Hippocampal formation (tissue), 2 donors: Measurements from ENCODE around the gene UBE3D.

Experiments used
- DNase-seq, 2 donors: peaks; one replicate each; lab custom pipeline; 2025; lab: John Stamatoyannopoulos, UW

Gene UBE3D

GRCh38 chr6:83065511-83066192 is at the start of gene UBE3D:
UBE3D (minus strand) TSS chr6:83065841; CDS start chr6:83065718, 123 bp downstream.
- peak; percentile 80 to 85 for DNase-seq

GRCh38 chr6:83114164-83114563 is 48.5 kb upstream of the UBE3D start:
- no peak for DNase-seq

GRCh38 chr6:83113258-83113657 is 47.6 kb upstream of the UBE3D start:
- DNase-seq, result no peak

- DNase-seq, result no peak
These were observed 42.7 kb upstream of the UBE3D start for GRCh38 chr6:83108378-83108777.

DNA sequence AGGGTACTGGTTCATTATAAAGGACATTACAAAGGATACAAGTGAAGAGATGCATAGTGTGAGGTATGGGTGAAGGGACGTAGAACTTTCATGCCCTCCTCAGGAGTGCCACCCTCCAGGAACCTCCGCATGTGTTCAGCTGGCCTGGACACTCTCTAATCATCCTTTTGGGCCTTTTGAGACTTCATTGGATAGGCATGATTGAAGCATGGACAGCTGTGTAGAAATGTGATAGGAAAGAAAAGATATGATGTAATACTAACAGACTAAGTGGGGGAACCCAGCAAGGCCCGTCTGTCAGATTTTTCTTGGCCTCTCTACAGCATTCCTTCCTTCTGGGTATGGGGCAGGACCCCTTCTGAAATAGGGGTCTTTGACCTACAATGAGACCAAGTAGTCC is 32.9 kb upstream of the UBE3D start:
- DNase-seq, result no peak

GRCh38 chr6:83097675-83098074 is 32.0 kb upstream of the UBE3D start:
- no peak for DNase-seq

DNA sequence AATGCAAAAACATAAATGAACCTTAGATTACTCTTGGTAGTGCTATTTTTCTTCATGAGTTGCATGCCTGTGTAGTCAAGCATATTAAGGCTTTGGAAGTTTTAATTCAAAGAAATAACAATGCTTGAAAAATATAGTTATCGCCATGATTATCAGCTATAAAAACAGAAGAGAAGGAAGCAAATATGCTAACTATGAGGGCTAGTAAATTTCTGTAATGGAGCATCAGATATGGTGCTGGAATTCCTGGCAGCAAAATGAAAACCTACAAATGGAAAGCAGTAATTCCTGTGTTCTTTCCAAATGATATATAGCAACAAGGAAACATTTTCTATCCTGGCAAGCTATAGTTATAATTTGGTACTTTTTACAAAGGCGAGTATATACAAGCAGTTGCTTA is 31.6 kb upstream of the UBE3D start:
- DNase-seq, result no peak

- no peak for DNase-seq
These were observed 31.1 kb upstream of the UBE3D start for GRCh38 chr6:83096791-83097190.

DNA sequence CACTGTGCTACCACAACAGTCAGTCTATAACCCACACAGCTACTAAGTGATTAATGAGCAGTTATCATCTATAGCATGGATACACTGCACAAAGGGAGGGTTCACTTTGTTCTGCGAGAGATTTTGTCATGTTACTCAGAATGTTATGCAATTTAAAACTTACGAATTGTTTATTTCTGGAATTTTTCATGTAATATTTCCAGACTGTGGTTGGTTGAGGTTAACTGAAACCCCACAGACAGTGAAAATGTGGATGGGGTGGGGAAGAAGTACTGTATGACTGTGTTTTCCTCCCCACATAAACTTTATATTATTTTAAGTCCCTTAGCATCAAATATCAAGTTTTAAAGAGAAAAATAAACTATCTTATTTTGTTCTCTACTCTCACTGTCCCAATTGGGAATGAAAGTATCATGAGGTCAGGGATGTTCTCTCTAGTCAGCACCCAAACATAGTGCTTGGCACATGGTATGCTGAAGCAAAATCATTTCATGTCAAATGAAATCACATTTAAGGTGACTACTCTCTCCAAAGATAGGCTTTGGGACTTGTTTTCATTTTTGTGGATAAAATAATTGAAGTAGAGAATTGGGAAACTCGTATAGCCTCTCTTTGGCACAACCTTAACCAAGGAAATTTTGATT is 27.2 kb upstream of the UBE3D start:
- no peak for DNase-seq

DNA sequence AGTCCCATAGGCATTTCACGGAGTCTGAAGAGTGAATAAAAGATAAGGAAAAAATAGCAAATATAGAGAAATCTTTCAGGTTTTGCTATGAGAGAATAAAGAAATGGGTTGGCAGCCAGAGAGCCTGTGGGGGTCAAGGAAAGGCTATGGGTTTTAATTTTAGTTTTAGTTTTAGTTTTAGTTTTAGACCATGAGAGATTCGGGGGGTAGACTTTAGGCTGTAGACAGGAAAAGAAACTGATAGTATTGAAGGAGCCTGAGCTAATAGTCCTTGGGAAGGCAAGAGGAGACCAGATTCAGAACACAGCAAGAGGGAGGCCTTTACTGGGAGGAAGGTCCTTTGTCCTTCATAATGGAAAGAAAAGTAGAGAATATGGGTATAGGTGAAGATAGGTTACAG is 21.1 kb upstream of the UBE3D start:
- no peak for DNase-seq

DNA sequence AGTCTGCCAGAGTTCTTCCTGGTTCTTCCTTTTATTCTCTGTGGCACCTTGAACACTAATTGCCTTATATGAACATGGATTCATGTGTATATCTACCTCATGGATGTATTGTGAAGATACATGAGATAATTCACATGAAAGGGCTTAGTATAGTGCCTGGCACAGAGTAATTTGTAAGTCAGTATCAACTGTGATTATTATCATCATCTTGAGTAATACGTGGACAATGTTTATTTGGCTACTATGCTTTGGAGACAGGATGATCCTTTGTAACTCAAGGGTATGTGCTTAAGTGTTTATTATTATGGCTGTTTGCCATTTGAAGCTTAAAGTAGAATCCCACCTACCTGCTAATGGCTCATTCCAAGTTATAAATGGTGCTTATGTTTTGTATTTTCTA is 17.8 kb upstream of the UBE3D start:
- no peak for DNase-seq

GRCh38 chr6:83073615-83074014 is 8.0 kb upstream of the UBE3D start:
- no peak for DNase-seq

GRCh38 chr6:83072726-83073125 is 7.1 kb upstream of the UBE3D start:
- no peak for DNase-seq

GRCh38 chr6:83071707-83072106 is 6.1 kb upstream of the UBE3D start:
- DNase-seq, result no peak

GRCh38 chr6:83071023-83071422 is 5.4 kb upstream of the UBE3D start:
- peak in 1 of 2 donors; percentile 16 for DNase-seq

GRCh38 chr6:83069633-83070032 is 4.0 kb upstream of the UBE3D start:
- no peak for DNase-seq

DNA sequence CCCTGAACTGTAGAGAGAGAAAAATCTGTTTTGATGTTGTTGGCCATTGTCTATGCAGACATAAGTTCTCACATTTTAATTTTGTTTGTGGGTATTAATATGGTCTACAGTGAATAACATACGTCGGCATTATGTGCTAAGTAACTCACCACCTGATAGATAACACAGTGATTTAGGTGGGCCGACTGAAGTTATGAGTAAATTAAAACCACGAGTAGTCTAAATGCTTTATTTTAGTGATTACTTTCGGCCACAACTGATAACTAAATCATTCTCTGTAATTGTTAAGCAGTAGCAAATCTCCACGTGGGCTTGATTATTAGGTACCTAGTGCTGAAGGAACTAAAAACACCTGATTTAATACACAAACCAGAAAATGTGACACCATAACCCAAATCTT is 3.0 kb upstream of the UBE3D start:
- no peak for DNase-seq

- peak; percentile 88 to 96 for DNase-seq
These were observed 2.1 kb upstream of the UBE3D start, which contains the start of gene DOP1A for GRCh38 chr6:83067448-83068439. DOP1A (plus strand) TSS chr6:83067671; CDS start chr6:83096978, 29,307 bp downstream.

DNA sequence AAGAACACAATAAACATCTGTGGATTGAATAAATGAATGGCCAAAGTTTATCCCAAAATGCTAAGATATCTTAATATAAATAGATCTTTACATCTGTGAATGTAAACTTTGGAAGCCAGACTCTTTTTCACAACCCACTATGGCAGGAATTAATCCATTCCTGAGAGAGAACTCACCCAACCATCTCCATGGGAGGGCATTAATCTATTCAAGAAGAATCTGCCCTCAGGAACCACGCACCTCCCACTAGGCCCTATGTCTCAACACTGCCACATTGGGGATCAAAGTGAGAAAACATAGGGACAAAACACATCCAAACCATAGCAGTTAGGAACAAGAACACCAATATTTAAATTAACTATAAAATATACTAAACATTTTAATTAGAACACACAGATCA is 3.4 kb downstream of the UBE3D start:
- no peak for DNase-seq

- DNase-seq, result no peak
These were observed 4.5 kb downstream of the UBE3D start for GRCh38 chr6:83061190-83061589.

DNA sequence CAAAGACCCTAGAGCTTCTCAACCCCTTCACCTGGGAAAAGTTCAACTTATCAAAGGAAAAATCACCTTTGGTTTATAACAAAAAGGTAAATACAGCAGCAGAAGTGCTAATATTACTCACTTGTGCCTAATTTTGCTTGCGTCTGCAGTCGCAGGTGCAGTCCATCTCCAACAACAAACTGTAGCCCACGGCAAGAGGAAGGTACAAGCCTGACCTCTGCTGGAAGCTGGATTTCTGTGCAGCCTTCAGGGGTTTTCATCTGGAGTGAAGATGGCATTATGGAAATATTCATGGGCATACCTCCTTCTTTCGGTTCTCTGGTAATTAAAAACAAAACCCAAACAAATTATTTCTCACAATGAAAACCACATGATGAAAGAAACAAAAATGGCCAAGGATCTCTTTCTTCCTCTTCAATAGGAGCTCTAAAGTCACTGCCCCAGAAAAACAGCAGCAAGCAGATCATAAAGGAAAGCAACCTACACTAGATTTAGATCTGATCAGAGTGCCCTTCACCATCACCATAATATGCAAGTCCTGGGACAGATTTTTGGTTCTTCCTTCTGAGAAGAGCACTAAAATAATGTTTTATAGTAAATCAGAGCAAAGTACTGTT is 7.8 kb downstream of the UBE3D start:
- DNase-seq, result peak; percentile 1 to 27

DNA sequence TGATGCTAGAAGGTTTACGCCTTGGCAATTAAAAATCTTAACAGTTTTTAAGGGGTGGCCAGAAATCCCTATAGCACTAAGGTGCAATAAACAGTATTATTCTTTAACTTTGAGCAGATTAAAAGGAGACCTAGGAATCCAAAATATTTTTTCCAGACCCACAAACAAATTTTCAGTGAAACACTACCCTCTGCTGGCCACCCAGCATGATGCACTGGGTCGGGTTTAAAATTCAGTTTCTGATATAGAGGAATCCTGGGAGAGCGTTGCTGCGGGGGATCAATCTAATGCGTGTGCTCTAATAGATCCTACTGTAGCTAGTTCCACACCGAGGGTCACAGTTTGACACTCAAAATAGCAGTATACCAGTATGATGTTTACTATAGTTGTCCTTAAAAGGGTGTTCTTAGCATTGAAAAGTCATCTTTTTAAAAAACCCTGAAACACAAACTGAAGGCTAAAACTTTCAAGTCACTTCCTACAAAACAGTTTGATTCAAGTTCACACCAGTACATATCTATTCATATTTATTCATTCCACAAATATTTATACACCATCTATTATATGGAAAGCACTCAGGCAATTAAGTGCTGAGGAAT is 10.2 kb downstream of the UBE3D start:
- DNase-seq, result peak; percentile 3 to 54
